Keratinocyte (primary cell): ENCODE measurements around the gene C12orf75.

Experiments
- CTCF ChIP-seq, 3 experiments: IDR thresholded peaks in 1 of 3; conservative IDR thresholded peaks in 1 of 3; optimal IDR thresholded peaks in 1 of 3; 2 replicates in 2 of 3; 3 replicates in 1 of 3; pipeline versions ENCODE3 to v1.5.1; 2011; ENCODE audit warnings: low read length in 3 of 3, mild to moderate bottlenecking in 3 of 3, moderate library complexity in 2 of 3, control low read depth in 1 of 3, inconsistent platforms in 1 of 3; ENCODE audit not compliant: insufficient read depth in 2 of 3; ENCODE audit errors: extremely low read depth in 1 of 3
- EZH2 ChIP-seq: IDR thresholded peaks from one replicate; pipeline ENCODE4 v1.6.1; 2012; ENCODE audit warnings: inconsistent platforms, mild to moderate bottlenecking, low read length, moderate library complexity

GRCh38 chr12:105301696-105302095 lies 28.8 kb upstream of the C12orf75 start:
- TF ChIP-seq CTCF (optimal IDR thresholded peaks at IDR 0.05 in 1 of 3, IDR thresholded peaks at IDR 0.05 in 1 of 3, conservative IDR thresholded peaks at IDR 0.05 in 1 of 3; ENCODE audit: extremely low read depth in 1 of 3, insufficient read depth in 2 of 3, low read length in 3 of 3): no peak
- no peak for TF ChIP-seq EZH2
